ENCODE results near the gene ZFP69B. TPM values are rescaled to one million over a fixed set of nuclear protein-coding genes. Genes with fewer than 3 reads are reported as not detected.
A peak's percentile ranks its signal among the peaks of the same experiment; 100 is the strongest.

ZFP69B gene
- polyA plus RNA-seq, 2 of the 4 experiments (the other 2 are of a cell fraction) = 1.9 to 3.0 TPM

GRCh38 chr1:40462956-40463590 is 12.8 kb downstream of the ZFP69B start:
- H3K9me3 ChIP-seq = peaks cover 82% of the 10 kb centered on the region
- no peaks in the 10 kb centered on the region for H3K4me1 ChIP-seq
- FAIRE-seq (no peak), DNase-seq (ENCODE audit: low read depth in 1 of 2, low spot score in 1 of 2) (peak in 1 of 2 experiments; percentile 11), ATAC-seq (no peak)
- H3K27ac ChIP-seq = no peak overlapping the region
- CTCF ChIA-PET = no interaction called here
- no peak for TF ChIP-seq TFCP2L1 (CRISPR knock-in tag; IDR thresholded peaks at IDR 0.05)
- TF ChIP-seq CBX2 (IDR thresholded peaks at IDR 0.05; ENCODE audit: borderline replicate concordance, low read depth) = no peak
- TF ChIP-seq PHF8 (IDR thresholded peaks at IDR 0.05; ENCODE audit: borderline replicate concordance, low read depth) = no peak
- TF ChIP-seq GATA3 (IDR thresholded peaks at IDR 0.05; ENCODE audit: borderline replicate concordance) = peak; percentile 44; the same call in 1 of the 2 replicates
- TF ChIP-seq USF2 (IDR thresholded peaks at IDR 0.05) = no peak
- no peak for TF ChIP-seq ZFP36 (IDR thresholded peaks at IDR 0.05; ENCODE audit: borderline replicate concordance, partially characterized antibody)
- peak; percentile 26; the same call in 1 of the 2 replicates for TF ChIP-seq HES2 (IDR thresholded peaks at IDR 0.05)
- TF ChIP-seq E2F6 (IDR thresholded peaks at IDR 0.05; ENCODE audit: borderline replicate concordance, low read depth) = no peak
- H3K4me3 ChIP-seq = no peak overlapping the region
- 64% methylated on average over 3 of the region's 3 CpGs for WGBS (ENCODE audit: missing lambda C conversion rate)
- no peak overlapping the region for H3K4me2 ChIP-seq
- POLR2A ChIA-PET = no interaction called here

GRCh38 chr1:40469327-40469726 is 19.1 kb downstream of the ZFP69B start:
- WGBS (ENCODE audit: missing lambda C conversion rate) = 48% methylated on average over 2 of the region's 2 CpGs
- ChIA-PET CTCF (no interaction called here), POLR2A (no interaction called here)
- Histone ChIP-seq H3K4me3 (no peak overlapping the region), H3K4me1 (no peaks in the 10 kb centered on the region), H3K9me3 (peaks cover 69% of the 10 kb centered on the region), H3K4me2 (no peak overlapping the region), H3K27ac (no peak overlapping the region)
- FAIRE-seq (no peak), ATAC-seq (no peak), DNase-seq (ENCODE audit: low read depth in 1 of 2, low spot score in 1 of 2) (no peak)
- TF ChIP-seq RARB (CRISPR knock-in tag; IDR thresholded peaks at IDR 0.05) (no peak), NPAS2 (CRISPR knock-in tag; IDR thresholded peaks at IDR 0.05; ENCODE audit: borderline replicate concordance) (no peak), ZSCAN20 (CRISPR knock-in tag; IDR thresholded peaks at IDR 0.05) (no peak), ZFP36 (IDR thresholded peaks at IDR 0.05; ENCODE audit: borderline replicate concordance, partially characterized antibody) (no peak), HES2 (IDR thresholded peaks at IDR 0.05) (no peak), TP53 (CRISPR knock-in tag; IDR thresholded peaks at IDR 0.05) (no peak), KDM1A (IDR thresholded peaks at IDR 0.05; ENCODE audit: low read depth) (no peak), CHD2 (IDR thresholded peaks at IDR 0.05; ENCODE audit: low read length, partially characterized antibody) (no peak), NFE2L2 (conservative IDR thresholded peaks at IDR 0.05; ENCODE audit: low read length) (no peak), GATA3 (IDR thresholded peaks at IDR 0.05; ENCODE audit: borderline replicate concordance) (no peak), SMC3 (IDR thresholded peaks at IDR 0.05) (no peak), ELK1 (IDR thresholded peaks at IDR 0.05; ENCODE audit: low read depth, low read length) (no peak), MAZ (IDR thresholded peaks at IDR 0.05; ENCODE audit: borderline replicate concordance, low read depth, low read length) (no peak), HDAC2 (IDR thresholded peaks at IDR 0.05) (no peak), POLR2A (IDR thresholded peaks at IDR 0.05; ENCODE audit: low read length) (no peak), CHD4 (IDR thresholded peaks at IDR 0.05; ENCODE audit: borderline replicate concordance) (no peak), TFCP2L1 (CRISPR knock-in tag; IDR thresholded peaks at IDR 0.05) (no peak), ESRRA (IDR thresholded peaks at IDR 0.05; ENCODE audit: borderline replicate concordance, low read length) (no peak), CEBPB (IDR thresholded peaks at IDR 0.05) (no peak)

Measured in A549 (cell line).